Measurements from ENCODE around the gene MYEOV. TPM values are rescaled to one million over a fixed set of nuclear protein-coding genes. Genes with fewer than 3 reads are reported as not detected.

Gene MYEOV
- total RNA-seq, 1 experiment from 2014 or later, result 0.52 TPM

DNA sequence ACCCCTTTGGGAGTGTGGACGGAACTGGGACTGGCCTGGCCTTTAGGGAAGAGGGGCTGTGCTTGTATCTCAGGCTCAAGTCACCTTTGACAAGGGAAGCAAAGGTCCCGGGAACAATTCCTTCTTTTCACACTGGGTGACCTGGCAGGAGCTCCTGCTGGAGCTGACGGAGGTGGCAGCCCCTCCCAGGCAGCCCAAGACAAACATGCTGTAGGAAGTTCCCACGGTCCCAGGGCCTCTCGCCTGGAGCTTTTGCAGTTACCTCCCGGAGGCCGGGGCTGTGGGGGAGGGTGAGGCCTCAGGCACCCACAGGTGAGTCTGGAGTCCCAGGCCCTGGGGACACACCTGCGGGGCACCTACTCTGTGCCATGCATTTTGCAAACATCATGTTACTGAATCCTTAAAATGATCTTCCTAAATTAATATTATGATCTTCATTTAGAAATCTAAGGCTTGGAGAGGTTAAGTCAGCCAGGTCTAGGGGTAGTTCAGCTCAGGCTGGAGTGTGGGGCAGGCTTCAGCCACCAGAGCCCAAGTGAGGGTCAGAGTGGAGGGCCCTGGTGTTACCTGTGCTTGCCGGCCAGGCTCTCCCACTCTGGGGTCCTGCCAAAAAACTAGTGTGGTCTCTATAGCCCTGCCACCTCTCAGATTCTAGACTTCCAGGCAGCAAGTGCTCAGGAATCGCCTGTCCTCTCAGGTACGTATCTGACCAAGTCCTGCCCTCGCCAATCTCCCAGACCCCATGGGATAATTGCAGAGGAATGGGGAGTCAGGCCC is 15.7 kb upstream of the MYEOV start:
- H3K4me3 ChIP-seq (ENCODE audit: low read depth, low read length), result no peak overlapping the region
- no peaks in the 10 kb centered on the region for H3K36me3 Mint-ChIP-seq (ENCODE audit: insufficient read depth, unreplicated experiment)
- H3K9me3 ChIP-seq, result no peaks in the 10 kb centered on the region
- H3K27me3 Mint-ChIP-seq (ENCODE audit: insufficient read depth, unreplicated experiment), result no peaks in the 10 kb centered on the region
- peaks cover 63% of the 10 kb centered on the region for H3K4me1 ChIP-seq
- H3K4me3 Mint-ChIP-seq (ENCODE audit: unreplicated experiment), result no peak overlapping the region
- ChIA-PET POLR2A (interaction anchor here (1.0 kb wide), 1 partner anchor 10 kb away, joined by 4 read pairs; no protein-coding TSS in a partner anchor), CTCF (interaction anchor here (0.9 to 2.0 kb wide), 5 partner anchors 10 to 158 kb away, joined by 3 to 5 read pairs (median 4); no protein-coding TSS in a partner anchor)
- no TSS peak for BruUV-seq (replicated peaks)
- TF ChIP-seq, protein P1, sequence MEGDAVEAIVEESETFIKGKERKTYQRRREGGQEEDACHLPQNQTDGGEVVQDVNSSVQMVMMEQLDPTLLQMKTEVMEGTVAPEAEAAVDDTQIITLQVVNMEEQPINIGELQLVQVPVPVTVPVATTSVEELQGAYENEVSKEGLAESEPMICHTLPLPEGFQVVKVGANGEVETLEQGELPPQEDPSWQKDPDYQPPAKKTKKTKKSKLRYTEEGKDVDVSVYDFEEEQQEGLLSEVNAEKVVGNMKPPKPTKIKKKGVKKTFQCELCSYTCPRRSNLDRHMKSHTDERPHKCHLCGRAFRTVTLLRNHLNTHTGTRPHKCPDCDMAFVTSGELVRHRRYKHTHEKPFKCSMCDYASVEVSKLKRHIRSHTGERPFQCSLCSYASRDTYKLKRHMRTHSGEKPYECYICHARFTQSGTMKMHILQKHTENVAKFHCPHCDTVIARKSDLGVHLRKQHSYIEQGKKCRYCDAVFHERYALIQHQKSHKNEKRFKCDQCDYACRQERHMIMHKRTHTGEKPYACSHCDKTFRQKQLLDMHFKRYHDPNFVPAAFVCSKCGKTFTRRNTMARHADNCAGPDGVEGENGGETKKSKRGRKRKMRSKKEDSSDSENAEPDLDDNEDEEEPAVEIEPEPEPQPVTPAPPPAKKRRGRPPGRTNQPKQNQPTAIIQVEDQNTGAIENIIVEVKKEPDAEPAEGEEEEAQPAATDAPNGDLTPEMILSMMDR (IDR thresholded peaks at IDR 0.05; ENCODE audit: insufficient read depth in 1 of 2, low read depth in 1 of 2, low read length in 1 of 2, severe bottlenecking in 1 of 2, unreplicated experiment in 1 of 2), result no peak
- intact Hi-C loops (cut with micrococcal nuclease; ENCODE audit: unreplicated experiment), result no loop called here
- H3K9me3 Mint-ChIP-seq (ENCODE audit: unreplicated experiment), result peaks cover 4% of the 10 kb centered on the region
- peaks cover 22% of the 10 kb centered on the region for H3K4me1 Mint-ChIP-seq (ENCODE audit: low read depth, unreplicated experiment)
- DNase-seq, result peak; percentile 80 to 94
- H3K27ac Mint-ChIP-seq (ENCODE audit: unreplicated experiment), result no peak overlapping the region
- no peaks in the 10 kb centered on the region for H3K36me3 ChIP-seq (ENCODE audit: control insufficient read depth, insufficient read depth, low read length)
- no peaks in the 10 kb centered on the region for H3K27me3 ChIP-seq (replicated peaks; ENCODE audit: control insufficient read depth, insufficient read depth, low read length)

GRCh38 chr11:69280451-69280850 is 13.5 kb upstream of the MYEOV start:
- H3K9me3 Mint-ChIP-seq (ENCODE audit: unreplicated experiment), result peaks cover 9% of the 10 kb centered on the region
- ChIA-PET CTCF (no interaction called here), POLR2A (interaction anchor here (0.7 kb wide), 1 partner anchor 21 kb away, joined by 4 read pairs; no protein-coding TSS in a partner anchor)
- no peak overlapping the region for H3K4me3 Mint-ChIP-seq (ENCODE audit: unreplicated experiment)
- Histone ChIP-seq H3K4me3 (ENCODE audit: low read depth, low read length) (no peak overlapping the region), H3K36me3 (ENCODE audit: control insufficient read depth, insufficient read depth, low read length) (no peaks in the 10 kb centered on the region), H3K27me3 (replicated peaks; ENCODE audit: control insufficient read depth, insufficient read depth, low read length) (no peaks in the 10 kb centered on the region), H3K9me3 (no peaks in the 10 kb centered on the region), H3K4me1 (peaks cover 58% of the 10 kb centered on the region)
- TF ChIP-seq, protein P1 (IDR thresholded peaks at IDR 0.05; ENCODE audit: insufficient read depth in 1 of 2, low read depth in 1 of 2, low read length in 1 of 2, severe bottlenecking in 1 of 2, unreplicated experiment in 1 of 2), result no peak
- H3K4me1 Mint-ChIP-seq (ENCODE audit: low read depth, unreplicated experiment), result peaks cover 24% of the 10 kb centered on the region
- no TSS peak for BruUV-seq (replicated peaks)
- H3K36me3 Mint-ChIP-seq (ENCODE audit: insufficient read depth, unreplicated experiment), result no peaks in the 10 kb centered on the region
- intact Hi-C loops (cut with micrococcal nuclease; ENCODE audit: unreplicated experiment), result no loop called here
- no peak for DNase-seq
- H3K27ac Mint-ChIP-seq (ENCODE audit: unreplicated experiment), result no peak overlapping the region
- H3K27me3 Mint-ChIP-seq (ENCODE audit: insufficient read depth, unreplicated experiment), result no peaks in the 10 kb centered on the region

- peak; percentile 60 to 85 for DNase-seq
- ChIA-PET CTCF (no interaction called here), POLR2A (interaction anchor here (0.7 kb wide), 1 partner anchor 21 kb away, joined by 4 read pairs; no protein-coding TSS in a partner anchor)
- intact Hi-C loops (cut with micrococcal nuclease; ENCODE audit: unreplicated experiment), result no loop called here
- peaks cover 53% of the 10 kb centered on the region for H3K4me1 ChIP-seq
- peaks cover 9% of the 10 kb centered on the region for H3K9me3 Mint-ChIP-seq (ENCODE audit: unreplicated experiment)
- no peak overlapping the region for H3K4me3 Mint-ChIP-seq (ENCODE audit: unreplicated experiment)
- H3K36me3 Mint-ChIP-seq (ENCODE audit: insufficient read depth, unreplicated experiment), result no peaks in the 10 kb centered on the region
- H3K27ac Mint-ChIP-seq (ENCODE audit: unreplicated experiment), result no peak overlapping the region
- H3K4me1 Mint-ChIP-seq (ENCODE audit: low read depth, unreplicated experiment), result peaks cover 26% of the 10 kb centered on the region
- H3K27me3 Mint-ChIP-seq (ENCODE audit: insufficient read depth, unreplicated experiment), result no peaks in the 10 kb centered on the region
- TF ChIP-seq, protein P1 (IDR thresholded peaks at IDR 0.05; ENCODE audit: insufficient read depth in 1 of 2, low read depth in 1 of 2, low read length in 1 of 2, severe bottlenecking in 1 of 2, unreplicated experiment in 1 of 2), result no peak
- H3K36me3 ChIP-seq (ENCODE audit: control insufficient read depth, insufficient read depth, low read length), result no peaks in the 10 kb centered on the region
- H3K27me3 ChIP-seq (replicated peaks; ENCODE audit: control insufficient read depth, insufficient read depth, low read length), result no peaks in the 10 kb centered on the region
- H3K9me3 ChIP-seq, result no peaks in the 10 kb centered on the region
- H3K4me3 ChIP-seq (ENCODE audit: low read depth, low read length), result no peak overlapping the region
- no TSS peak for BruUV-seq (replicated peaks)
These were observed 13.0 kb upstream of the MYEOV start for GRCh38 chr11:69280994-69281393.

Measured in Caco-2 (cell line).